Measurements from ENCODE around the gene SNF8. TPM values are rescaled to one million over a fixed set of nuclear protein-coding genes. Genes with fewer than 3 reads are reported as not detected.

SNF8 gene
- total RNA-seq, 3 donors from 2014 or later (not counting 1 experiment from before 2014, with no cell fraction given), result 76.9 to 86.0 (median 78.3) TPM

DNA sequence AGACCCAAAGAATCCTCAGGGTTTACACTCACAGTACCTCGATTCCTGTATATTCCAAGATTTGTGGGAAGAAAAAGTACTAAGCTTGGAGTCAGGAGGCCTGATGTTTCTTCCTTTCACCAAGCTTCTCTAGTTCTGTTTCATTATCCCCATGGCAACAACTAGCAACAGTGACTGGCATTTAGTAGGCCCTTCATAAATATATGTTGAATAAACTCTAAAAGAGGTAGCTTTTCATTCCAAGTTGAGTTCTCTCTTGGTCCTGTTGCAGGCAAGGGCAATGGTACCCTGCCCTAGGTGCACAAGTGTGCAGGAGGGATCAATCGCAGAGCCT, 37.0 kb downstream of the SNF8 start:
- no peaks in the 10 kb centered on the region for H3K36me3 Mint-ChIP-seq
- 43% methylated on average over 2 of the region's 2 CpGs for WGBS (ENCODE audit: insufficient coverage)
- H3K4me1 Mint-ChIP-seq, result peaks cover 43 to 45% of the 10 kb centered on the region in 2 donors
- Histone ChIP-seq H3K27ac (ENCODE audit: low read length) (peak overlapping the region; percentile 92), H3K9me3 (ENCODE audit: control insufficient read depth, insufficient read depth, low read length) (no peaks in the 10 kb centered on the region), H3K4me3 (ENCODE audit: low read length) (peak overlapping the region; percentile 53), H3K4me1 (ENCODE audit: control insufficient read depth, insufficient read depth, low read length) (peaks cover 24% of the 10 kb centered on the region), H3K36me3 (ENCODE audit: control insufficient read depth, insufficient read depth, low read length) (peaks cover 6% of the 10 kb centered on the region), H3K27me3 (ENCODE audit: control insufficient read depth, insufficient read depth, low read length) (no peaks in the 10 kb centered on the region)
- no peaks in the 10 kb centered on the region for H3K9me3 Mint-ChIP-seq
- TF ChIP-seq, protein P1, sequence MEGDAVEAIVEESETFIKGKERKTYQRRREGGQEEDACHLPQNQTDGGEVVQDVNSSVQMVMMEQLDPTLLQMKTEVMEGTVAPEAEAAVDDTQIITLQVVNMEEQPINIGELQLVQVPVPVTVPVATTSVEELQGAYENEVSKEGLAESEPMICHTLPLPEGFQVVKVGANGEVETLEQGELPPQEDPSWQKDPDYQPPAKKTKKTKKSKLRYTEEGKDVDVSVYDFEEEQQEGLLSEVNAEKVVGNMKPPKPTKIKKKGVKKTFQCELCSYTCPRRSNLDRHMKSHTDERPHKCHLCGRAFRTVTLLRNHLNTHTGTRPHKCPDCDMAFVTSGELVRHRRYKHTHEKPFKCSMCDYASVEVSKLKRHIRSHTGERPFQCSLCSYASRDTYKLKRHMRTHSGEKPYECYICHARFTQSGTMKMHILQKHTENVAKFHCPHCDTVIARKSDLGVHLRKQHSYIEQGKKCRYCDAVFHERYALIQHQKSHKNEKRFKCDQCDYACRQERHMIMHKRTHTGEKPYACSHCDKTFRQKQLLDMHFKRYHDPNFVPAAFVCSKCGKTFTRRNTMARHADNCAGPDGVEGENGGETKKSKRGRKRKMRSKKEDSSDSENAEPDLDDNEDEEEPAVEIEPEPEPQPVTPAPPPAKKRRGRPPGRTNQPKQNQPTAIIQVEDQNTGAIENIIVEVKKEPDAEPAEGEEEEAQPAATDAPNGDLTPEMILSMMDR (IDR thresholded peaks at IDR 0.05), result no peak
- H3K27me3 Mint-ChIP-seq (ENCODE audit: low read depth in 2 of 2), result no peaks in the 10 kb centered on the region
- intact Hi-C loops (cut with micrococcal nuclease), result loop anchor here (1.0 kb wide), 2 partner anchors 15 to 37 kb away; partner anchors contain the start of genes ATP5MC1 and SNF8
- peak overlapping the region; percentile 91 for H3K4me3 Mint-ChIP-seq
- ATAC-seq, result peak in 1 of 3 donors; percentile 6
- peak overlapping the region; percentile 86 to 98 for H3K27ac Mint-ChIP-seq
- DNase-seq, result no peak

DNA sequence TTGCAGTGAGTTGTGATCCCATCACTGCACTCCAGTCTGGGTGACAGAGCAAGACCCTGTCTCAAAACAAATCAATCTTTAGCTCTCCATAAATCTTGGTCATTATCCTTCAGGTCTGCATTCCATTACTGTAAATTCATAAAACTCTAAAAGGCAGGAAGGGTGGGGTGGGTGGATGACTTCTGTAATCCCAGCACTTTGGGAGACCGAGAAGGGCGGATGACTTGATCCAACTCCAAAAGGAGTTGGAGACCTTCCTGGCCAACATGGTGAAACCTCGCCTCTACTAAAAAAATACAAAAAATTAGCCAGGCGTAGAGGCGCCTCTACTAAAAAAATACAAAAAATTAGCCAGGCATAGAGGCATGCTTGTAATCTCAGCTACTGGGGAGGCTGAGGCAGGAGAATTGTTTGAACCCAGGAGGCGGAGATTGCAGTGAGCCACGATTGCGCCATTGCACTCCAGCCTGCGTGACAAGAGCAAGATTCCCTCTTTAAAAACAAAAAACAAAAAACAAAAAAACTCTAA, 38.6 kb downstream of the SNF8 start:
- WGBS (ENCODE audit: insufficient coverage), result 91% methylated on average over 9 of the region's 9 CpGs
- DNase-seq, result no peak
- H3K36me3 Mint-ChIP-seq, result no peaks in the 10 kb centered on the region
- Histone ChIP-seq H3K27ac (ENCODE audit: low read length) (no peak overlapping the region), H3K4me1 (ENCODE audit: control insufficient read depth, insufficient read depth, low read length) (peaks cover 24% of the 10 kb centered on the region), H3K4me3 (ENCODE audit: low read length) (no peak overlapping the region), H3K9me3 (ENCODE audit: control insufficient read depth, insufficient read depth, low read length) (no peaks in the 10 kb centered on the region), H3K27me3 (ENCODE audit: control insufficient read depth, insufficient read depth, low read length) (no peaks in the 10 kb centered on the region), H3K36me3 (ENCODE audit: control insufficient read depth, insufficient read depth, low read length) (peaks cover 3% of the 10 kb centered on the region)
- peaks cover 27 to 29% of the 10 kb centered on the region in 2 donors for H3K4me1 Mint-ChIP-seq
- no peak overlapping the region for H3K27ac Mint-ChIP-seq
- no peaks in the 10 kb centered on the region for H3K9me3 Mint-ChIP-seq
- ATAC-seq, result no peak
- TF ChIP-seq, protein P1 (IDR thresholded peaks at IDR 0.05), result no peak
- H3K27me3 Mint-ChIP-seq (ENCODE audit: low read depth in 2 of 2), result no peaks in the 10 kb centered on the region
- intact Hi-C loops (cut with micrococcal nuclease), result no loop called here
- H3K4me3 Mint-ChIP-seq, result no peak overlapping the region

DNA sequence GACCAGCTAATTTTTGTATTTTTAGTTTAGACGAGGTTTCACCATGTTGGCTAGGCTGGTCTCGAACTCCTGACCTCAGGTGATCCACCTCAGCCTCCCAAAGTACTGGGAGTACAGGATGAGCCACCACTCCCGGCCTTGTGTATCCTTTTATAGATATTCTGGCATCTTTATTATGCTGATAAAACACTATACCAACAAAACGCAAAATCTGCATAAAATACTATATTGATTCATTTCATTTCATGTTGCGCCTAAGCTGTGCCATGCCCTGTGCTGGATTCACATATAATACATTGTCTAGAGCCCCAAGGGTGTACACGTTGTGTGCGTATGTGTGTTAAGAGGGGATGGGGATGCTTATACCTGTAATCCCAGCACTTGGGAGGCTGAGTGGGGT, 40.2 kb downstream of the SNF8 start:
- peaks cover 11 to 13% of the 10 kb centered on the region in 2 donors for H3K4me1 Mint-ChIP-seq
- WGBS (ENCODE audit: insufficient coverage), result 91% methylated on average over 7 of the region's 7 CpGs
- intact Hi-C loops (cut with micrococcal nuclease), result no loop called here
- no peaks in the 10 kb centered on the region for H3K9me3 Mint-ChIP-seq
- Histone ChIP-seq H3K36me3 (ENCODE audit: control insufficient read depth, insufficient read depth, low read length) (no peaks in the 10 kb centered on the region), H3K27me3 (ENCODE audit: control insufficient read depth, insufficient read depth, low read length) (no peaks in the 10 kb centered on the region), H3K4me1 (ENCODE audit: control insufficient read depth, insufficient read depth, low read length) (peaks cover 13% of the 10 kb centered on the region), H3K4me3 (ENCODE audit: low read length) (no peak overlapping the region), H3K9me3 (ENCODE audit: control insufficient read depth, insufficient read depth, low read length) (no peaks in the 10 kb centered on the region), H3K27ac (ENCODE audit: low read length) (no peak overlapping the region)
- H3K4me3 Mint-ChIP-seq, result peak overlapping the region; percentile 21
- no peaks in the 10 kb centered on the region for H3K36me3 Mint-ChIP-seq
- ATAC-seq (no peak), DNase-seq (no peak)
- no peaks in the 10 kb centered on the region for H3K27me3 Mint-ChIP-seq (ENCODE audit: low read depth in 2 of 2)
- no peak overlapping the region for H3K27ac Mint-ChIP-seq
- TF ChIP-seq, protein P1 (IDR thresholded peaks at IDR 0.05), result no peak

DNA sequence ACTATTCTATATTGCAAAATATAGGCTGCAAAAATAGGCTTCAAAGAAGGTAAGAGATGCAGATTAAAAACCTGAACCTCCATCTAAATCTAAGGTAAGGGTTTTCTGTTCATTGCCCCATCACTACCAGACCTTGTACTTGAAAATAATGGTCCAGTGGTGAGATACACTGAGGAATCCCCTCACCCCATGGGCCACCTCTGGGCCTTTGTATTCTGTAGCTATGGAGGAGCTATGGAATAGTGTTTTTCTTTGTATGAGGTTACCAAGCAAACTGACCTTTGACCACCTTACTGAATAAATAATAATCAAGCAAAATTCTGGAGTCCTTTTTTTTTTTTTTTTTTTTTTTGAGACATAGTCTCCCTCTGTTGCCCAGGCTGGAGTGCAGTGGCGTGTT, 41.2 kb downstream of the SNF8 start:
- H3K9me3 Mint-ChIP-seq, result no peaks in the 10 kb centered on the region
- no peak overlapping the region for H3K4me3 Mint-ChIP-seq
- ATAC-seq, result no peak

More for the DNA sequence above, 41.2 kb downstream of the SNF8 start:
- TF ChIP-seq, protein P1 (IDR thresholded peaks at IDR 0.05), result no peak
- Histone ChIP-seq H3K27ac (ENCODE audit: low read length) (no peak overlapping the region), H3K36me3 (ENCODE audit: control insufficient read depth, insufficient read depth, low read length) (peaks cover 2% of the 10 kb centered on the region), H3K4me1 (ENCODE audit: control insufficient read depth, insufficient read depth, low read length) (peaks cover 8% of the 10 kb centered on the region), H3K4me3 (ENCODE audit: low read length) (no peak overlapping the region), H3K9me3 (ENCODE audit: control insufficient read depth, insufficient read depth, low read length) (no peaks in the 10 kb centered on the region), H3K27me3 (ENCODE audit: control insufficient read depth, insufficient read depth, low read length) (no peaks in the 10 kb centered on the region)
- Mint-ChIP-seq H3K36me3 (no peaks in the 10 kb centered on the region), H3K27ac (no peak overlapping the region), H3K4me1 (peaks cover 5 to 7% of the 10 kb centered on the region in 2 donors), H3K27me3 (ENCODE audit: low read depth in 2 of 2) (no peaks in the 10 kb centered on the region)
- intact Hi-C loops (cut with micrococcal nuclease), result no loop called here
- WGBS (ENCODE audit: insufficient coverage), result no CpG with 5 or more reads among the region's 1 CpG
- DNase-seq, result no peak
